Osteocyte (in vitro differentiated cells): ENCODE data around the gene RPTOR. TPM values are rescaled to one million over a fixed set of nuclear protein-coding genes. Genes with fewer than 3 reads are reported as not detected.

ENCODE experiments used
- DNase-seq: peaks from one replicate; pipeline ENCODE4 v3.0.0; 2021; ENCODE audit warnings: mixed read lengths; ENCODE audit not compliant: unreplicated experiment; ENCODE audit errors: extremely low spot score
- H3K27ac Mint-ChIP-seq: one replicate; pipeline ENCODE4 v1.8.0; 2021; ENCODE audit warnings: mild to moderate bottlenecking, mixed read lengths; ENCODE audit not compliant: unreplicated experiment
- H3K27me3 Mint-ChIP-seq: one replicate; pipeline ENCODE4 v1.8.0; 2021; ENCODE audit warnings: mixed read lengths; ENCODE audit not compliant: unreplicated experiment
- H3K36me3 Mint-ChIP-seq: one replicate; pipeline ENCODE4 v1.8.0; 2021; ENCODE audit warnings: mixed read lengths; ENCODE audit not compliant: unreplicated experiment
- H3K4me1 Mint-ChIP-seq: one replicate; pipeline ENCODE4 v1.8.0; 2021; ENCODE audit warnings: mixed read lengths; ENCODE audit not compliant: unreplicated experiment
- H3K4me3 Mint-ChIP-seq: one replicate; pipeline ENCODE4 v1.8.0; 2021; ENCODE audit warnings: mild to moderate bottlenecking, moderate library complexity, mixed read lengths; ENCODE audit not compliant: unreplicated experiment
- H3K9me3 Mint-ChIP-seq: one replicate; pipeline ENCODE4 v1.8.0; 2021; ENCODE audit warnings: mixed read lengths; ENCODE audit not compliant: unreplicated experiment
- total RNA-seq: library from RNA; stranded (reverse); gene quantifications from 2 replicates; pipeline ENCODE4 v1.2.1, GENCODE V29; 2021
- TF ChIP-seq, protein P1 (sequence below): fragments of 200-600 bp; sonication (generic); IDR thresholded peaks from 2 replicates; pipeline ENCODE4 v1.5.0; 2021; ENCODE audit warnings: antibody characterized with exemption, mild to moderate bottlenecking, moderate library complexity

Gene RPTOR
- total RNA-seq, 1 donor from 2014 or later, result 36.0 TPM

DNA sequence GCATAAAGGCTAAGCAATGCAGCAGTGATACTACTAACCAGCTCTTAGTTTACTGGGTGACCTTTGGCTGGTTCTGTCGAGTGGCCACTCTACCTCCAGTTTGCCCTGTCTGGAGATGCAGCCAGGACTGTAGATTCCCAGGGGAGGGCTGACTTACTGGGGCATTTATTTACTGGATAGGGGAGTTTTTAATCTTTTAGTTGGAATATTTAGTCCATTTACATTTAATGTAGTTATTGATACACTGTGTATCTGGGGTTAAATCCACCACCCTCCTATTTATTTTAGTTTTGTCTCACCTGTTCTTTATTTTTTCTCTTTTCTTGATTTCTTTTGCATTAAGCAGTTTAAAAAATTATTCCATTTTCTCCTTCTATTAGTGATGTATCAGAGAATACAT, 112.9 kb downstream of the RPTOR start:
- Mint-ChIP-seq H3K4me1 (peaks cover 12% of the 10 kb centered on the region), H3K27me3 (no peaks in the 10 kb centered on the region), H3K27ac (no peak overlapping the region), H3K9me3 (peaks cover 16% of the 10 kb centered on the region), H3K4me3 (no peak overlapping the region), H3K36me3 (peaks cover 8% of the 10 kb centered on the region)
- TF ChIP-seq, protein P1, sequence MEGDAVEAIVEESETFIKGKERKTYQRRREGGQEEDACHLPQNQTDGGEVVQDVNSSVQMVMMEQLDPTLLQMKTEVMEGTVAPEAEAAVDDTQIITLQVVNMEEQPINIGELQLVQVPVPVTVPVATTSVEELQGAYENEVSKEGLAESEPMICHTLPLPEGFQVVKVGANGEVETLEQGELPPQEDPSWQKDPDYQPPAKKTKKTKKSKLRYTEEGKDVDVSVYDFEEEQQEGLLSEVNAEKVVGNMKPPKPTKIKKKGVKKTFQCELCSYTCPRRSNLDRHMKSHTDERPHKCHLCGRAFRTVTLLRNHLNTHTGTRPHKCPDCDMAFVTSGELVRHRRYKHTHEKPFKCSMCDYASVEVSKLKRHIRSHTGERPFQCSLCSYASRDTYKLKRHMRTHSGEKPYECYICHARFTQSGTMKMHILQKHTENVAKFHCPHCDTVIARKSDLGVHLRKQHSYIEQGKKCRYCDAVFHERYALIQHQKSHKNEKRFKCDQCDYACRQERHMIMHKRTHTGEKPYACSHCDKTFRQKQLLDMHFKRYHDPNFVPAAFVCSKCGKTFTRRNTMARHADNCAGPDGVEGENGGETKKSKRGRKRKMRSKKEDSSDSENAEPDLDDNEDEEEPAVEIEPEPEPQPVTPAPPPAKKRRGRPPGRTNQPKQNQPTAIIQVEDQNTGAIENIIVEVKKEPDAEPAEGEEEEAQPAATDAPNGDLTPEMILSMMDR, result no peak
- no peak for DNase-seq

DNA sequence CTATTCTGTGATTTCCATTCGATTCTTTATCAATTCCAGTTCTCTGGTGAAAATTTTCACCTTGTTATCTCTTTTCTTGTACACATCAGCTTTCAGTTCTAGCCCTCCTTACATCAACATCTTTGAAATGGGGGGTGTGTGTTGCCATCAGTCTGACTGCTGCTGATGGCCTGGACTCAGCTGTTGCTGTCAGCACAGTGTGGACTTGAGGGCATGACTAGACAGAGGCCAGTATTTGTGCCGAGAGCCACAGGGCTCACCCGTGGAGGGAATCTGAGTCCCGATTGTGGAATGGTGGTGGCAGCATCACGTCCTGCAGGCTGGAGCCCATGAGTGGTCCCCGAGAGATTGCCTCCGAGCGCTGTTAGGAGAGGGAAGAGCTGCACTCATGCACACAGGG, 114.2 kb downstream of the RPTOR start:
- H3K4me1 Mint-ChIP-seq, result peaks cover 10% of the 10 kb centered on the region
- H3K27me3 Mint-ChIP-seq, result no peaks in the 10 kb centered on the region
- DNase-seq, result no peak
- H3K4me3 Mint-ChIP-seq, result no peak overlapping the region
- H3K27ac Mint-ChIP-seq, result no peak overlapping the region
- TF ChIP-seq, protein P1, result no peak
- peaks cover 8% of the 10 kb centered on the region for H3K36me3 Mint-ChIP-seq
- H3K9me3 Mint-ChIP-seq, result peaks cover 10% of the 10 kb centered on the region

DNA sequence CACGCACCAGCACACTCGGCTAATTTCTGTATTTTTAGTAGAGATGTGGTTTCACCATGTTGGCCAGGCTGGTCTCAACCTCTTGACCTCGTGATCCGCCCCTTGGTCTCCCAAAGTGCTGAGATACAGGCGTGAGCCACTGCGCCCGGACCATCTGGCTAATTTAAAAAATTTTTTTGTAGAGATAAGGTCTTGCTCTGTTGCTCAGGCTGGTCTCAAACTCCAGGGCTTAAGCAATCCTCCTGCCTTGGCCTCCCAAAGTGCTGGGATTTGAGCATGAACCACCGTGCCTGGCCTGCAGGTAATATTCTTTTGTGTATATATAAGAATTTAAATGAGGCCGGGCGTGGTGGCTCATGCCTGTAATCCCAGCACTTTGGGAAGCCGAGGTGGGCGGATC, 115.0 kb downstream of the RPTOR start:
- no peak for DNase-seq
- no peaks in the 10 kb centered on the region for H3K27me3 Mint-ChIP-seq
- H3K36me3 Mint-ChIP-seq, result peaks cover 8% of the 10 kb centered on the region
- peaks cover 10% of the 10 kb centered on the region for H3K9me3 Mint-ChIP-seq
- no peak overlapping the region for H3K4me3 Mint-ChIP-seq
- H3K4me1 Mint-ChIP-seq, result peaks cover 14% of the 10 kb centered on the region
- no peak overlapping the region for H3K27ac Mint-ChIP-seq
- TF ChIP-seq, protein P1, result no peak

DNA sequence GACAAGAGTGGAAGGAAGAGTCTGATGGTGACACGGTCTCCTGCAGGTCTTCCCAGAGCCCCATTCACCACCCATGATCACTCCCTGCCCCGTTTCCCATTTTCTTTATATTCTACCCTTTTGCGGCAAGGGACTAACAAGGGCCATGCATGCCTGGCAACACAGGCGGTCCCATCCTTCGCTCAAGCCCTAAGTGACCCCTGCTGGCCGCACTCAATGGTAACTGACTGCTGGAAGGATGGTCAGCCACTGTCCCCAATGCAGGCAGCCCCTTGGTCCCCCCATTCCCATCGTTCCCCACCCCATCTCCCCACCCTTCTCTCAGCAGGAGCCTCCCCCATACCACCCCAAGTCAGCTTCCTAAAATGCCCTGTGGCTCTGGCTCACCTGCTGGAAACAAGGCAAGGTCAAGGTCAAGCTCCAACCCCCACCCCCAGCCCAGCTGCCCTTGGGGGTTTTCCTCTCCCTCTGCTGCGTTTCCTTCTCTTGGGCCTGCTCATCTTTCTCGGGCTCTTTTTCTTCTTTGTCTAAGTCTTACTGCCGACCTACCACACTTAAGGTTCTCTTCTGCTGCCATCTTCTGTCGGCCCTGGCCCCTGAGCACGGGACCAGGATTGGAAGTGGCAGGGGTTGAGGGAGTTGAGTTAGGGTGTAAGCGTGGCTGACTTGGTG, 116.0 kb downstream of the RPTOR start:
- TF ChIP-seq, protein P1, result no peak
- Mint-ChIP-seq H3K27ac (no peak overlapping the region), H3K4me1 (peaks cover 17% of the 10 kb centered on the region), H3K36me3 (peaks cover 5% of the 10 kb centered on the region), H3K27me3 (no peaks in the 10 kb centered on the region), H3K4me3 (no peak overlapping the region), H3K9me3 (peaks cover 10% of the 10 kb centered on the region)
- DNase-seq, result no peak

DNA sequence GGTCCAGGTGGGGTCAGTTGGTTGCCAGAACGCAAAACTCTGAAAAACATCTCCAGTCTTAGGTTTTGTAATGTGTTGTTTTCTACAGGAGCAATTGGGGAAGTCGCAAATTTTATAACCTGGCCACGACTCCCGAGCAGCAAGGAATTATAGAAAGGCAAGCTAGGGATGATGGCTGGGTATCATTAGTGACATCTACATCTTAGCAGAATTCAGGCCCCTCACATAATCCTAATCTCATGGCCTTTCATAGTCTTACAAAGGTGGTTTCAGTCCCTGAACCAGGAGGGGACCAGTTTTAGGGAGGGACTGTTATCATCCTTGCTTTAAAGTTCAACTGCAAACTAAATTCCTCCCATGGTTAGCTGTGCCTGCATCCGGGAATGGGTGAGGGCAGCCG, 117.9 kb downstream of the RPTOR start:
- no peak overlapping the region for H3K4me3 Mint-ChIP-seq
- peaks cover 19% of the 10 kb centered on the region for H3K4me1 Mint-ChIP-seq
- TF ChIP-seq, protein P1, result no peak
- H3K9me3 Mint-ChIP-seq, result peaks cover 7% of the 10 kb centered on the region
- H3K36me3 Mint-ChIP-seq, result peaks cover 5% of the 10 kb centered on the region
- H3K27ac Mint-ChIP-seq, result no peak overlapping the region
- H3K27me3 Mint-ChIP-seq, result no peaks in the 10 kb centered on the region
- no peak for DNase-seq
